Measurements from ENCODE around the gene TMED1.

DNA sequence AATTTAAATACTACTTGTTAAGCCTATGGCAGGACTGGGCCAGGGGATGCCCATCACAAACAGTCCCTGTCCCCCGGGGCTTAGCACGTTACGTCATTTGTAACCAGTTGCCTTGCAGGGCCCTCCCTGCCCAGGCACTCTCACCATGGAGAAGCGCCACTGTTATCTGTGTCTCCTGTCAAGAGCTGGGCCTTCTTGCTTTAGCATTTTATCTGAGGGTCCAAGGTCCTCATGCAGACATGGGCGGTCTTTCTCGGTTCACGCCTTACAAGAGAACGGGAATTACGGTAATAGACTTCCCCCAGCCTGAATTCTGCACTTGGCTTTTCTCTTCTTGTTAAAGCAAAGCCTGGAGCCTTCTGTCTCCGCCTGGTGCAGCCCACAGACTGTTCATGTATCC, 46.1 kb downstream of the TMED1 start:
- TF ChIP-seq FOXM1 (IDR thresholded peaks at IDR 0.05; ENCODE audit: borderline replicate concordance, low read depth) (no peak), EP300 (IDR thresholded peaks at IDR 0.05; ENCODE audit: borderline replicate concordance) (no peak), YY1 (IDR thresholded peaks at IDR 0.05; ENCODE audit: low read depth) (no peak), TCF12 (IDR thresholded peaks at IDR 0.05; ENCODE audit: low read depth) (no peak), MAX (IDR thresholded peaks at IDR 0.05) (no peak), EGR1 (IDR thresholded peaks at IDR 0.05) (no peak), RAD21 (IDR thresholded peaks at IDR 0.05; ENCODE audit: low read depth) (no peak)
- TF ChIP-seq, protein P1, sequence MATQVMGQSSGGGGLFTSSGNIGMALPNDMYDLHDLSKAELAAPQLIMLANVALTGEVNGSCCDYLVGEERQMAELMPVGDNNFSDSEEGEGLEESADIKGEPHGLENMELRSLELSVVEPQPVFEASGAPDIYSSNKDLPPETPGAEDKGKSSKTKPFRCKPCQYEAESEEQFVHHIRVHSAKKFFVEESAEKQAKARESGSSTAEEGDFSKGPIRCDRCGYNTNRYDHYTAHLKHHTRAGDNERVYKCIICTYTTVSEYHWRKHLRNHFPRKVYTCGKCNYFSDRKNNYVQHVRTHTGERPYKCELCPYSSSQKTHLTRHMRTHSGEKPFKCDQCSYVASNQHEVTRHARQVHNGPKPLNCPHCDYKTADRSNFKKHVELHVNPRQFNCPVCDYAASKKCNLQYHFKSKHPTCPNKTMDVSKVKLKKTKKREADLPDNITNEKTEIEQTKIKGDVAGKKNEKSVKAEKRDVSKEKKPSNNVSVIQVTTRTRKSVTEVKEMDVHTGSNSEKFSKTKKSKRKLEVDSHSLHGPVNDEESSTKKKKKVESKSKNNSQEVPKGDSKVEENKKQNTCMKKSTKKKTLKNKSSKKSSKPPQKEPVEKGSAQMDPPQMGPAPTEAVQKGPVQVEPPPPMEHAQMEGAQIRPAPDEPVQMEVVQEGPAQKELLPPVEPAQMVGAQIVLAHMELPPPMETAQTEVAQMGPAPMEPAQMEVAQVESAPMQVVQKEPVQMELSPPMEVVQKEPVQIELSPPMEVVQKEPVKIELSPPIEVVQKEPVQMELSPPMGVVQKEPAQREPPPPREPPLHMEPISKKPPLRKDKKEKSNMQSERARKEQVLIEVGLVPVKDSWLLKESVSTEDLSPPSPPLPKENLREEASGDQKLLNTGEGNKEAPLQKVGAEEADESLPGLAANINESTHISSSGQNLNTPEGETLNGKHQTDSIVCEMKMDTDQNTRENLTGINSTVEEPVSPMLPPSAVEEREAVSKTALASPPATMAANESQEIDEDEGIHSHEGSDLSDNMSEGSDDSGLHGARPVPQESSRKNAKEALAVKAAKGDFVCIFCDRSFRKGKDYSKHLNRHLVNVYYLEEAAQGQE (IDR thresholded peaks at IDR 0.05; ENCODE audit: low read depth), result no peak
